Astrocyte (in vitro differentiated cells and primary cell): ENCODE results near the gene TNP1.

Experiments
- EZH2 ChIP-seq: IDR thresholded peaks from 2 replicates; pipeline ENCODE4 v1.6.1; 2012; ENCODE audit warnings: mild to moderate bottlenecking, low read length, inconsistent platforms; ENCODE audit not compliant: insufficient read depth
- TF ChIP-seq, protein P1 (sequence below): IDR thresholded peaks from 2 replicates; pipeline ENCODE4 v1.5.1; 2011; ENCODE audit warnings: low read depth, mild to moderate bottlenecking, inconsistent platforms, low read length, moderate library complexity; ENCODE audit not compliant: insufficient read depth

DNA sequence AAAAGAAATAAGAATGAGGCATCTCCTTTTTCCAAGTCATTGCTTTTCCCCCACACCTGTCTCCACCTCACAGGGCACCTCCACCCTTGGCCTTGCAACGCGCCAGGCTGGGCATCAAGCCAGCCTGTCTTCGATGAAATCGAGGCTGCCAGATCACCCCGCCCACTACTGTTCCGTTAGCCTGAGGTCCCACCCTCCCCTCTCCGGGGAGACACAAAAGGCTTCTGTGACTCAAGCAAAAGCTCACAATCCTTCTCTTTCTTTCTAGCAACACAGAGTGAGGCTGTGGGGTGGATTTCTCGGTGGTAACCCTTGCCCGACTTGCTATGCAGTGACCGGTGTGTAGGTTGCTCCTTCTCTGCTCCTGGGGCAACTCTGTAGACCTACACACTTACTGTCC lies 9.9 kb downstream of the TNP1 start:
- TF ChIP-seq, protein P1, sequence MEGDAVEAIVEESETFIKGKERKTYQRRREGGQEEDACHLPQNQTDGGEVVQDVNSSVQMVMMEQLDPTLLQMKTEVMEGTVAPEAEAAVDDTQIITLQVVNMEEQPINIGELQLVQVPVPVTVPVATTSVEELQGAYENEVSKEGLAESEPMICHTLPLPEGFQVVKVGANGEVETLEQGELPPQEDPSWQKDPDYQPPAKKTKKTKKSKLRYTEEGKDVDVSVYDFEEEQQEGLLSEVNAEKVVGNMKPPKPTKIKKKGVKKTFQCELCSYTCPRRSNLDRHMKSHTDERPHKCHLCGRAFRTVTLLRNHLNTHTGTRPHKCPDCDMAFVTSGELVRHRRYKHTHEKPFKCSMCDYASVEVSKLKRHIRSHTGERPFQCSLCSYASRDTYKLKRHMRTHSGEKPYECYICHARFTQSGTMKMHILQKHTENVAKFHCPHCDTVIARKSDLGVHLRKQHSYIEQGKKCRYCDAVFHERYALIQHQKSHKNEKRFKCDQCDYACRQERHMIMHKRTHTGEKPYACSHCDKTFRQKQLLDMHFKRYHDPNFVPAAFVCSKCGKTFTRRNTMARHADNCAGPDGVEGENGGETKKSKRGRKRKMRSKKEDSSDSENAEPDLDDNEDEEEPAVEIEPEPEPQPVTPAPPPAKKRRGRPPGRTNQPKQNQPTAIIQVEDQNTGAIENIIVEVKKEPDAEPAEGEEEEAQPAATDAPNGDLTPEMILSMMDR, result no peak
- TF ChIP-seq EZH2, result no peak
